WERI-Rb-1 (cell line): Measurements from ENCODE around the gene BNC2.

ENCODE experiments used
- DNase-seq: peaks from one replicate; pipeline ENCODE4 v3.0.0-alpha.2; 2020
- H3K27ac ChIP-seq: fragments of 250-450 bp; sonication (Bioruptor Pico); 2 replicates; pipeline ENCODE4 v1.5.1; 2020; ENCODE audit warnings: mild to moderate bottlenecking, moderate library complexity
- H3K27me3 ChIP-seq: fragments of 250-450 bp; sonication (Bioruptor Pico); 2 replicates; pipeline ENCODE4 v1.5.1; 2021; ENCODE audit warnings: mild to moderate bottlenecking, low read depth, moderate library complexity; ENCODE audit not compliant: insufficient read depth, severe bottlenecking
- H3K36me3 ChIP-seq: fragments of 250-450 bp; sonication (Bioruptor Pico); 2 replicates; pipeline ENCODE4 v1.5.1; 2020; ENCODE audit warnings: mild to moderate bottlenecking, moderate library complexity
- H3K4me3 ChIP-seq: 2 replicates; pipeline ENCODE4 v1.5.1; 2011; ENCODE audit warnings: low read depth, mild to moderate bottlenecking, control low read depth, low read length
- H3K9me3 ChIP-seq: fragments of 250-450 bp; sonication (Bioruptor Pico); 2 replicates; pipeline ENCODE4 v1.5.1; 2021; ENCODE audit warnings: mild to moderate bottlenecking, moderate library complexity; ENCODE audit not compliant: severe bottlenecking
- TF ChIP-seq, protein P1 (sequence below): IDR thresholded peaks from 2 replicates; pipeline ENCODE4 v1.5.1; 2011; ENCODE audit warnings: low read depth, mild to moderate bottlenecking, control low read depth, inconsistent platforms, low read length

The BNC2 gene

DNA sequence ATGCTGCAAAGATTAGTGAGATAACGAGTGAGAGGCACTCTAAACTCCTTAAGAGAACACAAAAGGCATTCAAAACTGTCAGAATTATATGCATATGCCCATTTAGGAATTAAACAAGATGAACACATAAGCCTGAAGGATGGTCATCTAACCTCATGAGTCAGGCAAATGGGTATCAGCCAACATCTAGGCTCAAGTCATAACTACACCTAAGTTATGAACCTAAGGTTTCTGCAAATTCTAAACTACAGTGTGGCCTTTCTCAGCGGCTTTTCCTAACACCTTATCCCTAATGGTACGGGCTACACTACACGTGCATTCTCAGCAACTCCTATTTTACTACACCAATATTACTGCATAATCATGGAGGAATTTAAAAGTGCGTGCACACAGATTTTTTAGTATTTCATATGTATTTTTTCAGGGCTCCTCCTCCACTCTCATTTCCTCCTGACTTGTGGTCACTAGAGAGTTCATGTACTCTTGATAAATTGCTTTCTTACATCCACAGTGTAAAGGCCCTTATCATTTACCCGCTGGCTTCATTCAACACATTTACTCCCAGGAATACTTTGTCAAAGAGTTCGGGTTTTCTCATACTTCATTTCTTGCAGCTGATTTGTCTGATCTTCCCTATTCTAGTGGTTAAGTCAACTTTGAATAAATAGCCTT, 316.5 kb downstream of the BNC2 start:
- DNase-seq: no peak
- H3K4me3 ChIP-seq: no peak overlapping the region
- no peaks in the 10 kb centered on the region for H3K36me3 ChIP-seq

DNA sequence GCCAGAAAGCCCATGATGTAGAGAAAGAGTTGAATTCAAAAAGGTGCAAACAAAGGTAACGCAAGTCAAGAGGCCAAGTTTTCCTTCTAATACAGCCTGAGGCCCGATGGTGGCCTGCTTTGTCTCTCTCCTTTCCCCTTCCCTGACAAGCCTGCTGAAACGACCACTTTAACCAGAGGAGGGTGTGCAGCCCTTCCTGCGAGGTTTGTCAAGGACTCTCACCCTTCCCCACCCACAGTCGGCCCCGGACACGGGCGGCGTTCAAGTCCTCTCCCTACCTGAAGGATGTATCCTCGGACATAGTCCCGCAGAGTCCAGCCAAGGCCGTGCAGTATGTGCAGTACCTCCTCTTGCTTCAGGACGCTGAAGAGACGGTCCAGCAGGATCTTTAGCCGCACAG, 318.2 kb downstream of the BNC2 start:
- H3K9me3 ChIP-seq: no peaks in the 10 kb centered on the region
- H3K4me3 ChIP-seq: no peak overlapping the region
- H3K27ac ChIP-seq: no peak overlapping the region
- TF ChIP-seq, protein P1, sequence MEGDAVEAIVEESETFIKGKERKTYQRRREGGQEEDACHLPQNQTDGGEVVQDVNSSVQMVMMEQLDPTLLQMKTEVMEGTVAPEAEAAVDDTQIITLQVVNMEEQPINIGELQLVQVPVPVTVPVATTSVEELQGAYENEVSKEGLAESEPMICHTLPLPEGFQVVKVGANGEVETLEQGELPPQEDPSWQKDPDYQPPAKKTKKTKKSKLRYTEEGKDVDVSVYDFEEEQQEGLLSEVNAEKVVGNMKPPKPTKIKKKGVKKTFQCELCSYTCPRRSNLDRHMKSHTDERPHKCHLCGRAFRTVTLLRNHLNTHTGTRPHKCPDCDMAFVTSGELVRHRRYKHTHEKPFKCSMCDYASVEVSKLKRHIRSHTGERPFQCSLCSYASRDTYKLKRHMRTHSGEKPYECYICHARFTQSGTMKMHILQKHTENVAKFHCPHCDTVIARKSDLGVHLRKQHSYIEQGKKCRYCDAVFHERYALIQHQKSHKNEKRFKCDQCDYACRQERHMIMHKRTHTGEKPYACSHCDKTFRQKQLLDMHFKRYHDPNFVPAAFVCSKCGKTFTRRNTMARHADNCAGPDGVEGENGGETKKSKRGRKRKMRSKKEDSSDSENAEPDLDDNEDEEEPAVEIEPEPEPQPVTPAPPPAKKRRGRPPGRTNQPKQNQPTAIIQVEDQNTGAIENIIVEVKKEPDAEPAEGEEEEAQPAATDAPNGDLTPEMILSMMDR: no peak
- H3K36me3 ChIP-seq: no peaks in the 10 kb centered on the region
- DNase-seq: no peak
- H3K27me3 ChIP-seq: no peaks in the 10 kb centered on the region

More for the DNA sequence above, 316.5 kb downstream of the BNC2 start:
- H3K27ac ChIP-seq: no peak overlapping the region
- TF ChIP-seq, protein P1: no peak
- no peaks in the 10 kb centered on the region for H3K9me3 ChIP-seq
- no peaks in the 10 kb centered on the region for H3K27me3 ChIP-seq

DNA sequence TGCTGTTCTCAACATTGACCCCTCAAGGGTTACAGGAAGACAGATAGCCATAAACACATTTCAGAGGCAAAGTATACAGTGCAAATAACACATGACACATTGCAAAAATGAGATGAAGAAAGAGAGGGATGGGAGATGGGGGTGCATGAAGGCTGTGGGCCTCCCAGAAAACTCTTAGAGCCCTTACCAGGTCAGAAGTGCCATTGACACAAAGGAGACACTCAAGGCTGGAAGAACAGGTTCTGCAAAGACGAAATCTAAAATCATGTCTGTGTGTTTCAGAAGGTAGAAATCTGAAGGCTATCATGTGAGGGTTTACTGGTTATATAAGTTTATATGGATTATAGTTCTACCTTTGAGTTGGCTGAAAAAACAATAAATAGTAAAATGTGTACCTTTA, 318.8 kb downstream of the BNC2 start:
- Histone ChIP-seq H3K4me3 (no peak overlapping the region), H3K36me3 (no peaks in the 10 kb centered on the region), H3K27me3 (no peaks in the 10 kb centered on the region), H3K27ac (no peak overlapping the region), H3K9me3 (no peaks in the 10 kb centered on the region)
- TF ChIP-seq, protein P1: no peak
- no peak for DNase-seq

DNA sequence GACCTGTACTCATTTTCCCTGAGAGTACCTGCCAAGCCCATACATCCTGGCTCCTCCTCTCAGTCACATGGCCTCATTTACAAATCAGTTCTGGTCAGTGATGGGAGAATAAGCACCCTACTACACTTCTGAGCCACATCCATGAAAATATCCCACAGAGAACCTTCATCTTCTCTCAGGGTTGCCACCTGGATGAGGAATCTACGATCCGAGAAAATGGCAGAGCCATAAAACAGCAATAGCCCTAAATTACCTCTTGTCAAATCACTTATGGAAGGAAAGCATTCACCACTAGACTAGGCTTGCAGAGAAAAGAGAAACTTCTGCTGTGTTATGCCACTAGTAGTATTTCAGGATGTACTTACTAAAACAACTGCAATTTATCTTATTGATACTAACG, 324.8 kb downstream of the BNC2 start:
- TF ChIP-seq, protein P1: no peak
- Histone ChIP-seq H3K36me3 (no peaks in the 10 kb centered on the region), H3K4me3 (no peak overlapping the region), H3K27me3 (no peaks in the 10 kb centered on the region), H3K27ac (no peak overlapping the region), H3K9me3 (no peaks in the 10 kb centered on the region)
- no peak for DNase-seq

DNA sequence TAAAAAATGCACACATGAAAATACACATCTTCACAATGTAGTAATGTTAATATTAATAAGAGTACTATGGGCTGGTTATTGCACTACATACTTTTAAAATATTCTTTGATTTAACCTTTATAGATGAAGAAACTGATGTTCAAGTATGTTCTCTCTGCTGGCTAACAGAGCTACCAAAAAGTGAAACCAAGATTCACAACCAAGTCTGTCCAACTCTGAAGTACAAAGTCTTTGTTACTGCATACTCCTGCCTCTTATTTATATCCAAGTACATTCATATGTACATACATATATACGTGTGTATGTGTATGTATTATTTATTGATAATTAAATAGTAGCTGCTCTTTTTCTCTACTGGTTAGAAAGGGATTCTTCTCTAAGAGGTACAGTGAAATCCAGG, 325.6 kb downstream of the BNC2 start:
- no peaks in the 10 kb centered on the region for H3K9me3 ChIP-seq
- no peaks in the 10 kb centered on the region for H3K27me3 ChIP-seq
- H3K4me3 ChIP-seq: no peak overlapping the region
- H3K27ac ChIP-seq: no peak overlapping the region
- TF ChIP-seq, protein P1: no peak
- no peaks in the 10 kb centered on the region for H3K36me3 ChIP-seq
- DNase-seq: no peak

DNA sequence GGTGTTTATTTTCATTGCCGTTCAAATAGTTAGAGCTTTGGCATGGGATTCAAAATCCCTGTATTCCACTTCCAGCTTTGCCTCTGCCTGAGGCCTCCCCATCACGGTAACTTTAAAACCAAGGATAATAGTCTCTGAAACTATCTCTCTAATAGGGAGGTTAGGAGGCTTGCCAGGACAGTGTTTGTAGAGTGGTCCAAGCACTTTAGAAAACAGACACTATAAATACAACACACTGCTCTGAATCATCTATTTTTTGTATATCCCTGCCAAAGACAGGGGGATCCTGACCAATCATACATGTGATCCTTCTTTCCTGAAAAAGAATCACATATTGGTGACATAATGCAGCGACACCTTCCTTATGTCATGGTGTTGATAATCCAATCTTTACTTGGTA, 326.8 kb downstream of the BNC2 start:
- Histone ChIP-seq H3K27me3 (no peaks in the 10 kb centered on the region), H3K9me3 (no peaks in the 10 kb centered on the region), H3K4me3 (no peak overlapping the region), H3K36me3 (no peaks in the 10 kb centered on the region), H3K27ac (no peak overlapping the region)
- DNase-seq: no peak
- TF ChIP-seq, protein P1: no peak
